Breast epithelium (tissue), 4 donors: ENCODE data around the gene PSAP. TPM values are rescaled to one million over a fixed set of nuclear protein-coding genes. Genes with fewer than 3 reads are reported as not detected.

Source experiments
- DNase-seq, 2 donors: peaks; one replicate each; pipeline ENCODE4 v3.0.0-alpha.2; 2019; ENCODE audit warnings: low spot score in 2 of 2
- H3K27ac ChIP-seq, 2 donors: fragments of 200-600 bp; sonication (generic) in 1 of 2; one replicate each; pipeline ENCODE4 v1.5.1; 2016 to 2019; ENCODE audit warnings: mild to moderate bottlenecking in 1 of 2
- H3K27me3 ChIP-seq, 2 donors: fragments of 200-600 bp; sonication (generic) in 1 of 2; one replicate each; pipeline versions ENCODE4 v1.5.1 to v1.6.0; 2017 to 2019; ENCODE audit warnings: control low read depth in 1 of 2, mild to moderate bottlenecking in 1 of 2
- H3K36me3 ChIP-seq: fragments of 200-600 bp; one replicate; pipeline ENCODE4 v1.5.1; 2019
- H3K4me1 ChIP-seq, 2 donors: fragments of 200-600 bp; sonication (generic); one replicate each; pipeline ENCODE4 v1.5.1; 2016 to 2019; ENCODE audit warnings: control low read depth in 1 of 2
- H3K4me3 ChIP-seq, 3 donors: fragments of 200-600 bp; sonication (generic); 1 replicate in 2 of 3; 2 replicates in 1 of 3; pipeline ENCODE4 v1.5.1; 2016 to 2019; ENCODE audit warnings: mild to moderate bottlenecking in 3 of 3, moderate library complexity in 2 of 3
- H3K9me3 ChIP-seq, 2 donors: fragments of 200-600 bp; sonication (generic) in 1 of 2; one replicate each; pipeline ENCODE4 v1.5.1; 2016 to 2019; ENCODE audit warnings: control low read depth in 1 of 2
- POLR2A ChIP-seq: fragments of 450-650 bp; IDR thresholded peaks from one replicate; pipeline ENCODE4 v1.6.1; 2016; ENCODE audit warnings: antibody characterized with exemption, mild to moderate bottlenecking, moderate library complexity
- POLR2AphosphoS5 ChIP-seq, 3 donors: sonication (generic); formaldehyde crosslinking; IDR thresholded peaks; one replicate each; pipeline ENCODE4 v1.6.1; 2017; ENCODE audit warnings: antibody characterized with exemption in 3 of 3
- intact Hi-C: fragments of 100-400 bp; cut with DNase I; formaldehyde crosslinking; loops from one replicate; pipeline ENCODE4 v1.15.1; 2023; ENCODE audit warnings: low total_unique reads
- total RNA-seq, 3 donors: library from RNA; depleted of rRNA; stranded (reverse); fragments of >200 nt; gene quantifications; one replicate each; pipeline ENCODE4 v1.1.0, GENCODE V29; 2016
- TF ChIP-seq, protein P1 (sequence below), 3 donors: fragments of 450-650 bp; IDR thresholded peaks; one replicate each; pipeline ENCODE4 v1.5.1; 2016 to 2017; ENCODE audit warnings: antibody characterized with exemption in 3 of 3, mild to moderate bottlenecking in 3 of 3, moderate library complexity in 3 of 3

The PSAP gene
- total RNA-seq, 3 donors from 2014 or later, result 623 to 1,873 (median 945) TPM

GRCh38 chr10:71840177-71840957 is 10.7 kb downstream of the PSAP start:
- H3K4me3 ChIP-seq, result no peak overlapping the region
- intact Hi-C loops, result no loop called here
- no peaks in the 10 kb centered on the region for H3K36me3 ChIP-seq
- H3K27me3 ChIP-seq, result no peaks in the 10 kb centered on the region
- no peak for DNase-seq
- peak overlapping the region; percentile 26 to 45 for H3K27ac ChIP-seq
- H3K4me1 ChIP-seq, result peaks cover 11 to 34% of the 10 kb centered on the region in 2 donors
- H3K9me3 ChIP-seq, result no peaks in the 10 kb centered on the region
- TF ChIP-seq, protein P1, sequence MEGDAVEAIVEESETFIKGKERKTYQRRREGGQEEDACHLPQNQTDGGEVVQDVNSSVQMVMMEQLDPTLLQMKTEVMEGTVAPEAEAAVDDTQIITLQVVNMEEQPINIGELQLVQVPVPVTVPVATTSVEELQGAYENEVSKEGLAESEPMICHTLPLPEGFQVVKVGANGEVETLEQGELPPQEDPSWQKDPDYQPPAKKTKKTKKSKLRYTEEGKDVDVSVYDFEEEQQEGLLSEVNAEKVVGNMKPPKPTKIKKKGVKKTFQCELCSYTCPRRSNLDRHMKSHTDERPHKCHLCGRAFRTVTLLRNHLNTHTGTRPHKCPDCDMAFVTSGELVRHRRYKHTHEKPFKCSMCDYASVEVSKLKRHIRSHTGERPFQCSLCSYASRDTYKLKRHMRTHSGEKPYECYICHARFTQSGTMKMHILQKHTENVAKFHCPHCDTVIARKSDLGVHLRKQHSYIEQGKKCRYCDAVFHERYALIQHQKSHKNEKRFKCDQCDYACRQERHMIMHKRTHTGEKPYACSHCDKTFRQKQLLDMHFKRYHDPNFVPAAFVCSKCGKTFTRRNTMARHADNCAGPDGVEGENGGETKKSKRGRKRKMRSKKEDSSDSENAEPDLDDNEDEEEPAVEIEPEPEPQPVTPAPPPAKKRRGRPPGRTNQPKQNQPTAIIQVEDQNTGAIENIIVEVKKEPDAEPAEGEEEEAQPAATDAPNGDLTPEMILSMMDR (IDR thresholded peaks at IDR 0.05), result no peak
- TF ChIP-seq POLR2A (no peak), POLR2AphosphoS5 (IDR thresholded peaks at IDR 0.05) (no peak)

DNA sequence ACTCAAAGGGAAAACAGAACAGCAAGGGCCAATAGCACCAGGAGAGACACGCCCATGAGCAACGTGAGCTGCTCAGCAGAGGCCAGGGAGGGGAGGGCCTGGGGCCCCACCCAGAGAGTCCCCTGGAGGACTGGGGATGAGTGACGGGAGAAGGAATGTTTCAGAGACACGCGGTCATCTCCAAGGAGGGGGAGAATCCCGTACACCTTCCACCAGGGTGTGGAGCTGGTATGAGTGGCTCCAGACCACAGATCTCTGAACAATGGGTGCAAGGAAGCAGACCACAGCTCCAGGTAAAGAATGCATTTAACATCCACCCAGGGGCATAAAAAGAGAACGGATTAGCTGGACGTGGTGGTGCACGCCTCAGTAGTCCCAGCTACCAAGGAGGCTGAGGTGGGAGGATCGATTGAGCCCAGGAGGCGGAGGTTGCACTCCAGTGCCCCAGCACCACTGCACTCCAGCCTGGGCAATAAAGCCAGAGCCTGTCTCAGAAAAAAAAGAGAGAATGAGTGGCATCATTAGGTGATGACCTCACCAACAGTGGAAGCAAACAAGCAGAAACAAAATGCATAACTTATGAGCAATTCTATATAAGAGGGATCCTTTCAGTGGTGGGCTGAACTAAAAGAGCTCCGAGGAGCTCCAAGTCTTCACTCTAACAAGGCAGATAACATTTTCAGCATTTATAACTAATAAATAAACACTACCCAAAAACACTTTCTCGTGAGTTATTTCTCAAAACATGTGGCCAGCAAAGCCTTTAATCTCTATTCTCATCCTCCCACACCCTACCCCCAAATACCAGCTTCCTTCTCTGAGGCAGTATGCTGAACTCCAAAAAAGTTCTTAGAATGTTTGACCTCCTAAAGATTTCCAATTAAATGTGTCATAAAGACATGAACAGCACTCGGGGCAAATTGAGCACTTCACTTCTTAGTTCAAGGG is 12.5 kb downstream of the PSAP start:
- no peak for DNase-seq
- H3K36me3 ChIP-seq, result no peaks in the 10 kb centered on the region
- no peak overlapping the region for H3K4me3 ChIP-seq
- peaks cover 11 to 34% of the 10 kb centered on the region in 2 donors for H3K4me1 ChIP-seq
- peak overlapping the region; percentile 64 to 77 for H3K27ac ChIP-seq
- H3K27me3 ChIP-seq, result no peaks in the 10 kb centered on the region
- TF ChIP-seq POLR2A (no peak), POLR2AphosphoS5 (IDR thresholded peaks at IDR 0.05) (no peak)
- TF ChIP-seq, protein P1 (IDR thresholded peaks at IDR 0.05), result no peak
- no peaks in the 10 kb centered on the region for H3K9me3 ChIP-seq
- intact Hi-C loops, result no loop called here

GRCh38 chr10:71837098-71837827 is 13.8 kb downstream of the PSAP start:
- DNase-seq, result no peak
- TF ChIP-seq, protein P1 (IDR thresholded peaks at IDR 0.05), result peak in 1 of 3 donors; percentile 16
- TF ChIP-seq POLR2AphosphoS5 (IDR thresholded peaks at IDR 0.05) (no peak), POLR2A (no peak)
- Histone ChIP-seq H3K27ac (peak overlapping the region; percentile 64 to 77), H3K4me1 (peaks cover 11 to 34% of the 10 kb centered on the region in 2 donors), H3K4me3 (peak overlapping the region in 1 of 3 donors; percentile 6), H3K9me3 (no peaks in the 10 kb centered on the region), H3K27me3 (no peaks in the 10 kb centered on the region), H3K36me3 (no peaks in the 10 kb centered on the region)
- intact Hi-C loops, result no loop called here

- Histone ChIP-seq H3K4me1 (peaks cover 11 to 34% of the 10 kb centered on the region in 2 donors), H3K36me3 (no peaks in the 10 kb centered on the region), H3K27me3 (no peaks in the 10 kb centered on the region), H3K27ac (peak overlapping the region; percentile 64 to 77), H3K4me3 (no peak overlapping the region), H3K9me3 (no peaks in the 10 kb centered on the region)
- TF ChIP-seq, protein P1 (IDR thresholded peaks at IDR 0.05), result no peak
- no peak for TF ChIP-seq POLR2AphosphoS5 (IDR thresholded peaks at IDR 0.05)
- no peak for DNase-seq
- intact Hi-C loops, result no loop called here
These were observed 14.5 kb downstream of the PSAP start for GRCh38 chr10:71836596-71836974.
